Endothelial cell of umbilical vein (primary cell): ENCODE data around the gene DENND2A. TPM values are rescaled to one million over a fixed set of nuclear protein-coding genes. Genes with fewer than 3 reads are reported as not detected.

Experiments used
- BruUV-seq: library from RNA; stranded (reverse); fragments of 400-500 nt; replicated peaks from 2 replicates; lab custom pipeline; 2021; lab: Mats Ljungman, UMichigan
- CTCF ChIA-PET: fragments of 300-600, 350-600 bp; sonication (Branson Sonifier 250); formaldehyde crosslinking; loops from one replicate; lab custom pipeline; 2021; ENCODE audit warnings: antibody characterized with exemption, inconsistent platforms; lab: Charles Lee
- POLR2A ChIA-PET: fragments of 300-600, 350-600 bp; sonication (Branson Sonifier 250); formaldehyde crosslinking; loops from one replicate; lab custom pipeline; 2021; ENCODE audit warnings: antibody characterized with exemption, inconsistent platforms; lab: Charles Lee
- DNase-seq: peaks from one replicate; pipeline ENCODE4 v3.0.0-alpha.2; 2011; ENCODE audit warnings: low read depth, low spot score
- FAIRE-seq: peaks from 2 replicates; lab custom pipeline; 2011; peaks lifted over from hg19 to GRCh38; lab: Jason Lieb, UNC
- H2AFZ ChIP-seq: 2 replicates; pipeline ENCODE4 v1.6.0; 2012; ENCODE audit warnings: low read depth, low read length, control low read depth, inconsistent platforms
- H3K27ac ChIP-seq: 2 replicates; pipeline ENCODE4 v1.5.1; 2011; ENCODE audit warnings: low read depth, mild to moderate bottlenecking, control low read depth, low read length, moderate library complexity; ENCODE audit not compliant: insufficient read depth
- H3K27me3 ChIP-seq, 2 experiments: 2 replicates each; pipeline versions ENCODE4 v1.6.0 to v1.6.1; 2011; ENCODE audit warnings: low read length in 2 of 2, mixed read lengths in 1 of 2; ENCODE audit not compliant: control insufficient read depth in 2 of 2, insufficient read depth in 2 of 2
- H3K36me3 ChIP-seq, 2 experiments: 2 replicates in 1 of 2; 3 replicates in 1 of 2; pipeline ENCODE4 v1.5.1; 2011; ENCODE audit warnings: low read length in 2 of 2, mild to moderate bottlenecking in 1 of 2, moderate library complexity in 1 of 2; ENCODE audit not compliant: control insufficient read depth in 2 of 2, insufficient read depth in 2 of 2; ENCODE audit errors: extremely low read depth in 1 of 2
- H3K4me1 ChIP-seq: 3 replicates; pipeline ENCODE4 v1.5.1; 2011; ENCODE audit warnings: mild to moderate bottlenecking, low read length; ENCODE audit not compliant: control insufficient read depth, insufficient read depth; ENCODE audit errors: extremely low read depth
- H3K4me2 ChIP-seq: 2 replicates; pipeline ENCODE4 v1.6.1; 2011; ENCODE audit warnings: low read length, control low read depth, mixed read lengths; ENCODE audit not compliant: insufficient read depth
- H3K4me3 ChIP-seq, 3 experiments: fragments of 200-600 bp in 1 of 3; sonication (generic), shearing (Covaris generic) in 1 of 3; replicated peaks in 1 of 3; 2 replicates each; pipeline ENCODE4 v1.5.1; 2011 to 2016; ENCODE audit warnings: control low read depth in 3 of 3, low read length in 3 of 3, mild to moderate bottlenecking in 2 of 3, inconsistent platforms in 1 of 3, low read depth in 1 of 3, moderate library complexity in 1 of 3; ENCODE audit not compliant: insufficient read depth in 1 of 3
- H3K79me2 ChIP-seq: 2 replicates; pipeline ENCODE4 v1.6.0; 2012; ENCODE audit warnings: low read length, inconsistent platforms; ENCODE audit not compliant: control insufficient read depth, insufficient read depth
- H3K9ac ChIP-seq: replicated peaks from 2 replicates; pipeline ENCODE3; 2011; ENCODE audit warnings: low read length, control low read depth; ENCODE audit not compliant: insufficient read depth; ENCODE audit errors: extremely low read depth
- H3K9me1 ChIP-seq: replicated peaks from 3 replicates; pipeline ENCODE4 v1.6.0; 2011; ENCODE audit warnings: mild to moderate bottlenecking, low read length; ENCODE audit not compliant: control insufficient read depth, insufficient read depth; ENCODE audit errors: extremely low read depth
- H3K9me3 ChIP-seq: replicated peaks from 2 replicates; pipeline ENCODE4 v1.5.1; 2012; ENCODE audit warnings: low read length, inconsistent platforms; ENCODE audit not compliant: control insufficient read depth, insufficient read depth
- H4K20me1 ChIP-seq: replicated peaks from 2 replicates; pipeline ENCODE3; 2011; ENCODE audit warnings: mild to moderate bottlenecking, low read length; ENCODE audit not compliant: control insufficient read depth, insufficient read depth; ENCODE audit errors: extremely low read depth
- EZH2 ChIP-seq: IDR thresholded peaks from 2 replicates; pipeline ENCODE4 v1.6.1; 2012; ENCODE audit warnings: borderline replicate concordance, low read depth, mild to moderate bottlenecking, moderate library complexity, low read length, inconsistent platforms; ENCODE audit not compliant: severe bottlenecking
- FOS ChIP-seq: IDR thresholded peaks from 2 replicates; pipeline ENCODE4 v1.6.1; 2011; ENCODE audit warnings: mild to moderate bottlenecking, low read length, moderate library complexity, borderline replicate concordance; ENCODE audit not compliant: insufficient read depth
- GATA2 ChIP-seq: IDR thresholded peaks from 2 replicates; pipeline ENCODE4 v1.7.0; 2011; ENCODE audit warnings: low read depth, mild to moderate bottlenecking, moderate library complexity, mixed read lengths, low read length; ENCODE audit not compliant: insufficient read length, insufficient read depth
- JUN ChIP-seq: IDR thresholded peaks from 2 replicates; pipeline ENCODE4 v1.6.1; 2011; ENCODE audit warnings: borderline replicate concordance, low read depth; ENCODE audit not compliant: insufficient read length, insufficient read depth
- MYC ChIP-seq: IDR thresholded peaks from one replicate; pipeline ENCODE4 v1.6.1; 2011; ENCODE audit warnings: mild to moderate bottlenecking, low read depth, low read length
- POLR2A ChIP-seq: IDR thresholded peaks from 2 replicates; pipeline ENCODE4 v1.6.1; 2012; ENCODE audit warnings: low read depth, mild to moderate bottlenecking, control low read depth, low read length
- POLR2AphosphoS5 ChIP-seq: IDR thresholded peaks from 2 replicates; pipeline ENCODE4 v1.6.1; 2012; ENCODE audit warnings: low read depth, mild to moderate bottlenecking, control low read depth, low read length, moderate library complexity; ENCODE audit not compliant: insufficient read depth
- dilution Hi-C: fragments of 300-500 bp; cut with MboI; formaldehyde crosslinking; loops from one replicate; pipeline ENCODE4 v1.15.0; 2019; ENCODE audit warnings: low sequenced_read_pairs; ENCODE audit not compliant: extremely low pct_ligation_motif_present
- intact Hi-C: fragments of 100-400 bp; cut with micrococcal nuclease; formaldehyde crosslinking; loops from one replicate; pipeline ENCODE4 v1.10.0; 2022
- polyA plus RNA-seq, 4 experiments: library from polyadenylated mRNA; depleted of rRNA in 3 of 4; stranded (reverse) in 3 of 4; unstranded in 1 of 4; fragments of >200 nt; gene quantifications; 2 replicates each; pipeline versions ENCODE4 v1.2.1 to v1.2.3, GENCODE V29; 2011 to 2012; ENCODE audit warnings: missing spikeins in 1 of 4
- total RNA-seq: library from RNA; stranded (reverse); gene quantifications from 2 replicates; pipeline ENCODE4 v1.2.3, GENCODE V29; 2021
- TF ChIP-seq, protein P1 (sequence below): IDR thresholded peaks from 2 replicates; pipeline ENCODE4 v1.6.1; 2011; ENCODE audit not compliant: insufficient read depth, insufficient read length
- TF ChIP-seq, protein P2 (sequence below), 2 donors: IDR thresholded peaks; 1 replicate in 1 of 2; 2 replicates in 1 of 2; pipeline ENCODE4 v1.5.1; 2011; ENCODE audit warnings: low read length in 2 of 2, mild to moderate bottlenecking in 2 of 2, moderate library complexity in 2 of 2, control low read depth in 1 of 2, inconsistent platforms in 1 of 2, low read depth in 1 of 2; ENCODE audit not compliant: insufficient read depth in 1 of 2; ENCODE audit errors: extremely low read depth in 1 of 2

The DENND2A gene
- total and polyA plus RNA-seq, 2 donors (not counting 3 experiments of a cell fraction or from before 2014, with no cell fraction given), result 0.33 TPM; not detected in 1

DNA sequence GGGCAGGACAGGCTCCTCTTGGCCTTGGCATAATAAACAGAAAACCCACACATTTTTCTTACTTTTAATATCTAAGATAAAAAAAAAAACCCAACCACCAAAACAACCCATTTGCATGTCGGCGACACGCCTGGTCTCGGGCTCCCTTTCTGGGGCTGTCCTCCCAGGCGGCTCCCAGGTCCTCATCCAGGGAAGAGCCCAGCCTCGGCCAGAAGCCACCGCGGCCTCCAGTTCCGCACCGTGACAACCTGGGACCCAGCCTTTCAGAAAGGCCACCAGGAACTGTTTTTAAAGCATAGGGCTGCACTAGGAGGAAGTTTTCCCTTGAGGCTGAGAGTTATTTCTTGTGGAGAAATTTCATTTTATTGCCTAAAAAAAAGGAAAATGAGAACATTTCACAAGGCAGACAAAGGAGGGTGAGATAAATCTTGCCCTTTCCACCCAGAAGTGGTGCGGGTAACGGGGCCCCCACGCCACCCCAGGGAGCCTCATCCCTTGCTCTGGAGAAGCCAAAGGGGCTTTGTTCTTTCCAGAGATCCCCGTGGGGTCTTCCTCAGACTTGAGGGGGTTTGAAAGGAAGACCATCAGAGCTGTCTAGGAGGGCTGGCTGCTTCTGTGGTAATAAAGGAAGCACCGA, 122.1 kb downstream of the DENND2A start:
- Histone ChIP-seq H4K20me1 (no peaks in the 10 kb centered on the region), H3K27ac (no peak overlapping the region)
- CTCF ChIA-PET, result interaction anchor here (0.6 to 5.7 kb wide), 32 partner anchors 9 to 1270 kb away, joined by 3 to 202 read pairs (median 5); partner anchors contain the start of gene ADCK2

More for the DNA sequence above, 122.1 kb downstream of the DENND2A start:
- no peak overlapping the region for H3K4me3 ChIP-seq
- H3K4me1 ChIP-seq, result no peaks in the 10 kb centered on the region
- TF ChIP-seq, protein P1, sequence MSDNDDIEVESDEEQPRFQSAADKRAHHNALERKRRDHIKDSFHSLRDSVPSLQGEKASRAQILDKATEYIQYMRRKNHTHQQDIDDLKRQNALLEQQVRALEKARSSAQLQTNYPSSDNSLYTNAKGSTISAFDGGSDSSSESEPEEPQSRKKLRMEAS, result no peak
- TF ChIP-seq POLR2AphosphoS5, result no peak
- TF ChIP-seq FOS, result no peak
- no peak for TF ChIP-seq GATA2
- TF ChIP-seq JUN, result no peak
- no peak for TF ChIP-seq MYC
- TF ChIP-seq, protein P2, sequence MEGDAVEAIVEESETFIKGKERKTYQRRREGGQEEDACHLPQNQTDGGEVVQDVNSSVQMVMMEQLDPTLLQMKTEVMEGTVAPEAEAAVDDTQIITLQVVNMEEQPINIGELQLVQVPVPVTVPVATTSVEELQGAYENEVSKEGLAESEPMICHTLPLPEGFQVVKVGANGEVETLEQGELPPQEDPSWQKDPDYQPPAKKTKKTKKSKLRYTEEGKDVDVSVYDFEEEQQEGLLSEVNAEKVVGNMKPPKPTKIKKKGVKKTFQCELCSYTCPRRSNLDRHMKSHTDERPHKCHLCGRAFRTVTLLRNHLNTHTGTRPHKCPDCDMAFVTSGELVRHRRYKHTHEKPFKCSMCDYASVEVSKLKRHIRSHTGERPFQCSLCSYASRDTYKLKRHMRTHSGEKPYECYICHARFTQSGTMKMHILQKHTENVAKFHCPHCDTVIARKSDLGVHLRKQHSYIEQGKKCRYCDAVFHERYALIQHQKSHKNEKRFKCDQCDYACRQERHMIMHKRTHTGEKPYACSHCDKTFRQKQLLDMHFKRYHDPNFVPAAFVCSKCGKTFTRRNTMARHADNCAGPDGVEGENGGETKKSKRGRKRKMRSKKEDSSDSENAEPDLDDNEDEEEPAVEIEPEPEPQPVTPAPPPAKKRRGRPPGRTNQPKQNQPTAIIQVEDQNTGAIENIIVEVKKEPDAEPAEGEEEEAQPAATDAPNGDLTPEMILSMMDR (IDR thresholded peaks at IDR 0.05; ENCODE audit: extremely low read depth in 1 of 2, insufficient read depth in 1 of 2, low read depth in 1 of 2, low read length in 2 of 2), result no peak
- no peak for TF ChIP-seq EZH2
- TF ChIP-seq POLR2A, result no peak
- no peaks in the 10 kb centered on the region for H3K79me2 ChIP-seq
- no peaks in the 10 kb centered on the region for H3K27me3 ChIP-seq
- no peak overlapping the region for H3K4me2 ChIP-seq
- FAIRE-seq, result no peak
- H3K9me3 ChIP-seq, result no peaks in the 10 kb centered on the region
- H2AFZ ChIP-seq, result peak overlapping the region; percentile 34
- dilution Hi-C loops (no loop called here), intact Hi-C loops (loop anchor here (1.0 kb wide), 5 partner anchors 135 to 1132 kb away; no protein-coding TSS in a partner anchor)
- no peaks in the 10 kb centered on the region for H3K9me1 ChIP-seq
- no peak for DNase-seq
- H3K9ac ChIP-seq, result no peak overlapping the region
- BruUV-seq, result no TSS peak
- H3K36me3 ChIP-seq, result no peaks in the 10 kb centered on the region
- POLR2A ChIA-PET, result no interaction called here
